ENCODE results near the gene MAT1A. TPM values are rescaled to one million over a fixed set of nuclear protein-coding genes. Genes with fewer than 3 reads are reported as not detected.

The MAT1A gene
- total and polyA plus RNA-seq, 2 of the 8 experiments (the other 6 are each of a cell fraction or from before 2014, with no cell fraction given) = 4.1 to 6.4 TPM

- Histone ChIP-seq H4K5ac (ENCODE audit: insufficient read length, low read depth, low read length) (peak overlapping the region; percentile 3), H2BK12ac (ENCODE audit: low read depth, low read length) (peak overlapping the region; percentile 79; the same call in 1 of the 2 replicates), H3K79me1 (ENCODE audit: low read depth, low read length) (no peaks in the 10 kb centered on the region), H4K20me1 (replicated peaks in 1 of 2; ENCODE audit: control insufficient read depth in 1 of 2, insufficient read depth in 2 of 2, low read length in 2 of 2) (no peaks in the 10 kb centered on the region), H2AK5ac (ENCODE audit: low read depth, low read length) (no peak overlapping the region), H3K9ac (replicated peaks in 1 of 4; ENCODE audit: extremely low read depth in 1 of 4, low read depth in 3 of 4, low read length in 3 of 4) (no peak overlapping the region), H3K4me1 (replicated peaks in 1 of 4; ENCODE audit: control insufficient read depth in 3 of 4, insufficient read depth in 4 of 4, low read length in 3 of 4) (peaks cover 0 to 13% (median 6%) of the 10 kb centered on the region in 4 experiments; a peak in 3 of 7 replicates), H3K4me3 (ENCODE audit: extremely low read depth in 1 of 4, insufficient read depth in 2 of 4, low read depth in 3 of 4, low read length in 4 of 4) (no peak overlapping the region; a peak in 1 of 8 replicates), H2BK20ac (ENCODE audit: low read length) (peak overlapping the region; percentile 64; the same call in 1 of the 2 replicates), H3K79me2 (ENCODE audit: control insufficient read depth in 1 of 2, insufficient read depth in 2 of 2, low read length in 2 of 2) (no peaks in the 10 kb centered on the region), H4K91ac (replicated peaks; ENCODE audit: insufficient read length, low read length) (peak overlapping the region; percentile 86), H3K14ac (ENCODE audit: insufficient read length) (no peak overlapping the region), H3K23me2 (ENCODE audit: low read depth, low read length) (no peaks in the 10 kb centered on the region), H2BK15ac (ENCODE audit: low read length) (0 out of 2 replicates have a peak overlapping the region, but pooled peaks have one; percentile 75), H2AFZ (ENCODE audit: low read length) (peak overlapping the region; percentile 90; the same call in 1 of the 2 replicates), H3K4ac (replicated peaks; ENCODE audit: insufficient read length, low read depth, low read length) (no peak overlapping the region), H3K27me3 (replicated peaks in 1 of 4; ENCODE audit: control insufficient read depth in 3 of 4, extremely low read depth in 1 of 4, insufficient read depth in 3 of 4, low read length in 3 of 4) (no peaks in the 10 kb centered on the region; a peak in 1 of 7 replicates), H4K8ac (ENCODE audit: extremely low read depth, insufficient read depth, low read length) (no peak overlapping the region; the same call in 1 of the 2 replicates), H3K23ac (ENCODE audit: insufficient read length) (no peak overlapping the region), H3K36me3 (ENCODE audit: control insufficient read depth in 2 of 4, insufficient read depth in 4 of 4, low read length in 3 of 4) (no peaks in the 10 kb centered on the region), H3K9me3 (ENCODE audit: insufficient read depth in 2 of 2, low read depth in 1 of 2, low read length in 1 of 2) (0 out of 4 replicates have a peak, but pooled peaks cover 3 to 4% of the 10 kb centered on the region in 2 experiments), H2BK120ac (replicated peaks; ENCODE audit: low read depth, low read length) (no peak overlapping the region), H3K27ac (ENCODE audit: low read depth, low read length) (no peak overlapping the region), H3K18ac (ENCODE audit: extremely low read depth, low read length) (0 out of 2 replicates have a peak overlapping the region, but pooled peaks have one; percentile 63), H2BK5ac (ENCODE audit: low read depth, low read length) (peak overlapping the region; percentile 48; the same call in 1 of the 2 replicates), H3K56ac (replicated peaks; ENCODE audit: insufficient read length, low read depth, low read length) (no peak overlapping the region), H3K4me2 (ENCODE audit: insufficient read depth in 1 of 2, low read depth in 2 of 2, low read length in 2 of 2) (peak overlapping the region in 1 of 2 experiments; percentile 8; a peak in 3 of 4 replicates)
- FAIRE-seq = no peak
- WGBS, 2 experiments (ENCODE audit: extremely low coverage in 1 of 2, insufficient coverage in 1 of 2, insufficient read length in 1 of 2, insufficient replicate concordance in 2 of 2, low coverage in 1 of 2, low lambda C conversion rate in 2 of 2, missing lambda C conversion rate in 1 of 2) = 71% methylated on average over 15 of the region's 15 CpGs; no CpG with 5 or more reads in 1 of the 2 experiments
- DNase-seq (ENCODE audit: low read depth in 1 of 2, low spot score in 2 of 2) = no peak
- CTCF ChIA-PET (ENCODE audit: partially characterized antibody) = no interaction called here
- TF ChIP-seq E2F6 (IDR thresholded peaks at IDR 0.05) (0 out of 2 replicates have a peak, but pooled peaks have one; percentile 65), KDM4A (IDR thresholded peaks at IDR 0.05; ENCODE audit: low read depth, low read length, severe bottlenecking) (no peak)
- POLR2A ChIA-PET (ENCODE audit: partially characterized antibody) = no interaction called here
Measured at GRCh38 chr10:80265740-80266512, 23.5 kb downstream of the MAT1A start.
